Testis (tissue), 2 donors: ENCODE measurements around the gene PPIG.

ENCODE experiments used
- CTCF ChIP-seq, 3 experiments: fragments of 450-650 bp in 2 of 3; fragments of 200-600 bp in 1 of 3; sonication (generic) in 1 of 3; IDR thresholded peaks; one replicate each; pipeline ENCODE4 v1.5.1; 2016 to 2019; ENCODE audit warnings: antibody characterized with exemption in 3 of 3, mild to moderate bottlenecking in 2 of 3, moderate library complexity in 1 of 3
- POLR2A ChIP-seq: fragments of 450-650 bp; IDR thresholded peaks from one replicate; pipeline ENCODE4 v1.6.1; 2017; ENCODE audit warnings: antibody characterized with exemption, mild to moderate bottlenecking, moderate library complexity

- no peak for TF ChIP-seq CTCF (IDR thresholded peaks at IDR 0.05)
- no peak for TF ChIP-seq POLR2A
Observed at GRCh38 chr2:169684135-169684565, 100.0 kb downstream of the PPIG start.
